Amniotic stem cell (primary cell): ENCODE results near the gene WDR33.

Experiments
- DNase-seq: peaks from one replicate; lab custom pipeline; 2025; lab: John Stamatoyannopoulos, UW

WDR33 gene

DNA sequence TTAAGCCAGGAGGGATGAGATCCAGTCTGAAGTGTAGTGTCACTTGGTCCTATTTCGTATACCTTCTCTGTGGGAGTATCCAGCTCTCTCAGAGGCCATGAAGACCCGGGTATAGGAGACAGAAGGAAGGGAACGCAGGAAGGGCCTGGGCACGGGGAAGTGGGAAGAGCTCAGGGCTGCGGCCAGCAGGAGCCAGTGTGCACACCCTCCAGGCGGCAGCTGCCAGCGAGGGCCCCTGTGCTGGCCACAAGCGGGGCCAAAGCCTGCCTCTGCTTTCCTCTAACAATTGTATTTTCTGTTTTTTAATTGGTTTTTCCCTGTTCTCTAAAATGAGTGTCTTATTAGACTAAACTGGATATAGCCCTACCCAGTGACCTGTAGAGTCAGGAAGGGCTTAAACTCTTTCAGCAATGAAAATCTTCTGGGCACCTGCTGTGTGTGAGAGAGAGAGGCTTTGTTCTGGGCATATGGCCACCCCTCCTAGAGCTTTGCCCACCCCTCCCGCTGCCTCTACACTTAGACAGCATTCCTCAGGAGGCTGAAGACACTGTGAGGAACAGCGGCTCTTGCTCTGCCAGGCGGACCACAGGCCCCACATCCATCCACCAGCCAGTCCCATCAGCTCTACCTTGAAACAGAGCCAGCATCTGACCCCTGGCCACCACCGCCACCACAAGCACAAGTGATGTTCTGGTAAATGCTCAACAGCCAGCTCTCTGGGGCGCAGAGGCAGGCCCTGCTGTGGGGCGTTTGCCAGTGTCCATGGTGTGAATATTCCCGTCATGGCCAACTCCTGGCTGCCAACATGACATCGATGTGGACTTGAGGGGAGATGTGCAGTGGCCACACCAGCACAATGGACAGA lies 155.5 kb downstream of the WDR33 start:
- no peak for DNase-seq

GRCh38 chr2:127654838-127655175 lies 156.2 kb downstream of the WDR33 start:
- DNase-seq, result no peak

- no peak for DNase-seq
Measured at GRCh38 chr2:127654084-127654837, 156.7 kb downstream of the WDR33 start.

- DNase-seq, result no peak
Measured at GRCh38 chr2:127653421-127654083, 157.4 kb downstream of the WDR33 start.

- no peak for DNase-seq
Measured at GRCh38 chr2:127652786-127653357, 158.1 kb downstream of the WDR33 start.

DNA sequence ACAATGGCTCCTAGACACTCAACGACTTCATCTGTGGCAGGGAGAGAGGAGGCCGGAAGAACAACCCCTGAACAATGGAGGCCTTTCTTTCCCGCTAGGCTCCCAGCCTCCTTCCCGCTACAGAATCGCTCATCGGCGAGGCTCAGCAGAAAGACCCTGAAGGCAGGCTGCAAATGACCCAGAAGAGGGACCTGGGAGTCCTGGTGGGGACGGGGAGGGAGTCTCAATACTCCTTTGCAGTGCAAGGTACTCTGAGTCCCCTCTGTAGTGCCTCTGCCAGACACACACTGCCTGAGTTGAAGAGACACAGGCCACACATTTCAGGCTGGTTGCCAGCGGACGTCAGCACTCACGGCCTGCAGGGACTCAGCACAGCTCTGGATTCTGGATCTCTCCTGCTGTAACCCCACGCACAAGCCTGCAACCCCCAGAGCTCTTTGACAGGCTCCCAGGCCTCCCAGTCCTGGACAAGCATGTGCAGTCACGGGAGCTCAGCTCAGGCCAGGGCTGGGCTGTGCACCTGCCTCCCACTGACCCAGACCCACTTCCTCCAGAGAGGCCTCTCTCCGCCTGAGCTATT lies 158.9 kb downstream of the WDR33 start:
- DNase-seq, result no peak

- no peak for DNase-seq
Measured at GRCh38 chr2:127651381-127651809, 159.6 kb downstream of the WDR33 start.
